ENCODE data around the gene RSRC2.

- TF ChIP-seq EZH2 (IDR thresholded peaks at IDR 0.05; ENCODE audit: insufficient read depth, poor library complexity, severe bottlenecking) (no peak), EZH2phosphoT487 (IDR thresholded peaks at IDR 0.05; ENCODE audit: insufficient read depth, low read depth) (no peak)
These were observed 44.9 kb downstream of the RSRC2 start for GRCh38 chr12:122481861-122482260.

Measured in GM23248 (cell line).